Trophoblast cell (in vitro differentiated cells and primary cell): Measurements from ENCODE around the gene C5orf15.

Experiments
- DNase-seq, 2 donors: peaks; one replicate each; pipeline ENCODE4 v3.0.0-alpha.2; 2016
- H2AFZ ChIP-seq: 2 replicates; pipeline ENCODE4 v1.6.1; 2013; ENCODE audit warnings: low read length, moderate library complexity, mild to moderate bottlenecking; ENCODE audit not compliant: insufficient read depth, poor library complexity
- H2AK5ac ChIP-seq: 2 replicates; pipeline ENCODE4 v1.6.1; 2013; ENCODE audit warnings: mild to moderate bottlenecking, low read length
- H2BK120ac ChIP-seq: 2 replicates; pipeline ENCODE4 v1.6.1; 2013; ENCODE audit warnings: low read length, mild to moderate bottlenecking, moderate library complexity; ENCODE audit not compliant: insufficient read depth, poor library complexity
- H2BK12ac ChIP-seq: 2 replicates; pipeline ENCODE4 v1.6.1; 2013; ENCODE audit warnings: mild to moderate bottlenecking, low read length, moderate library complexity
- H2BK5ac ChIP-seq: 2 replicates; pipeline ENCODE4 v1.6.1; 2013; ENCODE audit warnings: low read length, low read depth, moderate library complexity, mild to moderate bottlenecking; ENCODE audit not compliant: poor library complexity
- H3K14ac ChIP-seq: 2 replicates; pipeline ENCODE4 v1.6.1; 2013; ENCODE audit warnings: mild to moderate bottlenecking, low read length
- H3K18ac ChIP-seq: 2 replicates; pipeline ENCODE4 v1.6.1; 2013; ENCODE audit warnings: mild to moderate bottlenecking, low read length
- H3K23ac ChIP-seq: 2 replicates; pipeline ENCODE4 v1.6.1; 2013; ENCODE audit warnings: low read length
- H3K27ac ChIP-seq: 2 replicates; pipeline ENCODE4 v1.5.1; 2013; ENCODE audit warnings: low read depth, mild to moderate bottlenecking, inconsistent platforms, low read length, moderate library complexity
- H3K27me3 ChIP-seq: 2 replicates; pipeline ENCODE4 v1.6.1; 2013; ENCODE audit warnings: inconsistent platforms, mild to moderate bottlenecking, low read length, moderate library complexity; ENCODE audit not compliant: insufficient read depth
- H3K36me3 ChIP-seq, 2 experiments: 1 replicate in 1 of 2; 2 replicates in 1 of 2; pipeline ENCODE4 v1.6.1; 2013; ENCODE audit warnings: low read length in 2 of 2, mild to moderate bottlenecking in 2 of 2, moderate library complexity in 1 of 2; ENCODE audit not compliant: insufficient read depth in 2 of 2, control insufficient read depth in 1 of 2
- H3K4ac ChIP-seq: 2 replicates; pipeline ENCODE4 v1.6.1; 2013; ENCODE audit warnings: low read depth, mild to moderate bottlenecking, low read length, moderate library complexity
- H3K4me1 ChIP-seq, 2 experiments: 1 replicate in 1 of 2; 2 replicates in 1 of 2; pipeline ENCODE4 v1.6.1; 2013; ENCODE audit warnings: low read length in 2 of 2, mild to moderate bottlenecking in 2 of 2, moderate library complexity in 1 of 2; ENCODE audit not compliant: insufficient read depth in 2 of 2, control insufficient read depth in 1 of 2
- H3K4me2 ChIP-seq: 2 replicates; pipeline ENCODE4 v1.6.1; 2013; ENCODE audit warnings: inconsistent platforms, mild to moderate bottlenecking, low read length, moderate library complexity
- H3K4me3 ChIP-seq: 2 replicates; pipeline ENCODE4 v1.5.1; 2013; ENCODE audit warnings: mild to moderate bottlenecking, low read depth, low read length, inconsistent platforms
- H3K79me1 ChIP-seq: one replicate; pipeline ENCODE4 v1.6.1; 2013; ENCODE audit warnings: low read length
- H3K79me2 ChIP-seq: 2 replicates; pipeline ENCODE4 v1.6.1; 2013; ENCODE audit warnings: low read length, mild to moderate bottlenecking; ENCODE audit not compliant: control insufficient read depth, insufficient read depth, poor library complexity
- H3K9ac ChIP-seq: 2 replicates; pipeline ENCODE4 v1.6.1; 2013; ENCODE audit warnings: mild to moderate bottlenecking, low read length
- H3K9me3 ChIP-seq: 2 replicates; pipeline ENCODE4 v1.6.1; 2013; ENCODE audit warnings: low read depth, mild to moderate bottlenecking, control low read depth, inconsistent platforms, low read length; ENCODE audit not compliant: insufficient read depth
- H4K12ac ChIP-seq: 2 replicates; pipeline ENCODE4 v1.6.1; 2013; ENCODE audit warnings: low read depth, mild to moderate bottlenecking, low read length, moderate library complexity
- H4K8ac ChIP-seq: 2 replicates; pipeline ENCODE4 v1.6.1; 2013; ENCODE audit warnings: low read depth, mild to moderate bottlenecking, low read length, moderate library complexity
- H4K91ac ChIP-seq: one replicate; pipeline ENCODE4 v1.6.1; 2013; ENCODE audit warnings: low read depth, mild to moderate bottlenecking, low read length, moderate library complexity
- WGBS: extraction: QIAGEN DNeasy Blood & Tissue Kit; methylation state at CpG from one replicate; pipeline ENCODE4 v1.1.7; 2013; ENCODE audit warnings: missing lambda C conversion rate; ENCODE audit not compliant: insufficient read length, insufficient coverage; ENCODE audit errors: extremely low coverage; 5-methylcytosine and 5-hydroxymethylcytosine counted together

Gene C5orf15

GRCh38 chr5:133947431-133947841 lies 21.0 kb downstream of the C5orf15 start:
- Histone ChIP-seq H3K4me2 (no peak overlapping the region), H3K9ac (no peak overlapping the region), H3K27ac (no peak overlapping the region), H2BK120ac (no peak overlapping the region), H3K27me3 (no peaks in the 10 kb centered on the region), H2BK12ac (no peak overlapping the region), H2AK5ac (no peak overlapping the region), H4K12ac (no peak overlapping the region), H2AFZ (no peak overlapping the region), H3K4ac (no peak overlapping the region), H3K14ac (no peak overlapping the region), H3K23ac (no peak overlapping the region), H3K4me1 (no peaks in the 10 kb centered on the region), H2BK5ac (no peak overlapping the region), H4K91ac (no peak overlapping the region), H3K79me2 (no peaks in the 10 kb centered on the region), H3K18ac (no peak overlapping the region), H3K4me3 (no peak overlapping the region), H4K8ac (no peak overlapping the region), H3K79me1 (no peaks in the 10 kb centered on the region), H3K9me3 (no peaks in the 10 kb centered on the region), H3K36me3 (no peaks in the 10 kb centered on the region)
- WGBS = no CpG with 5 or more reads among the region's 5 CpGs
- DNase-seq = no peak

- Histone ChIP-seq H3K79me2 (no peaks in the 10 kb centered on the region), H3K23ac (no peak overlapping the region), H4K12ac (no peak overlapping the region), H3K18ac (no peak overlapping the region), H2BK120ac (no peak overlapping the region), H4K8ac (no peak overlapping the region), H3K9ac (no peak overlapping the region), H3K4me1 (no peaks in the 10 kb centered on the region), H3K79me1 (no peaks in the 10 kb centered on the region), H2AFZ (no peak overlapping the region), H3K27ac (no peak overlapping the region), H2AK5ac (no peak overlapping the region), H3K14ac (no peak overlapping the region), H3K4ac (no peak overlapping the region), H2BK12ac (no peak overlapping the region), H3K4me2 (no peak overlapping the region), H4K91ac (no peak overlapping the region), H3K9me3 (no peaks in the 10 kb centered on the region), H2BK5ac (no peak overlapping the region), H3K4me3 (no peak overlapping the region), H3K36me3 (no peaks in the 10 kb centered on the region), H3K27me3 (no peaks in the 10 kb centered on the region)
- no CpG with 5 or more reads among the region's 3 CpGs for WGBS
- DNase-seq = peak in 1 of 2 donors; percentile 35
These were observed 22.9 kb downstream of the C5orf15 start for GRCh38 chr5:133945568-133945967.

GRCh38 chr5:133944263-133945185 lies 23.9 kb downstream of the C5orf15 start:
- no peak overlapping the region for H2BK120ac ChIP-seq
- no peak overlapping the region for H4K8ac ChIP-seq
- no CpG with 5 or more reads among the region's 19 CpGs for WGBS
- H3K27me3 ChIP-seq = no peaks in the 10 kb centered on the region
- no peak overlapping the region for H3K4me3 ChIP-seq
- H3K79me2 ChIP-seq = no peaks in the 10 kb centered on the region
- no peaks in the 10 kb centered on the region for H3K79me1 ChIP-seq
- H4K12ac ChIP-seq = no peak overlapping the region
- no peaks in the 10 kb centered on the region for H3K9me3 ChIP-seq
- no peak overlapping the region for H2AK5ac ChIP-seq
- H3K23ac ChIP-seq = no peak overlapping the region
- no peak overlapping the region for H3K9ac ChIP-seq
- H3K4me1 ChIP-seq = no peaks in the 10 kb centered on the region
- no peaks in the 10 kb centered on the region for H3K36me3 ChIP-seq
- no peak overlapping the region for H2BK12ac ChIP-seq
- H3K14ac ChIP-seq = no peak overlapping the region
- H2BK5ac ChIP-seq = no peak overlapping the region
- no peak overlapping the region for H3K4ac ChIP-seq
- H3K4me2 ChIP-seq = no peak overlapping the region
- peak in 1 of 2 donors; percentile 79 for DNase-seq
- no peak overlapping the region for H4K91ac ChIP-seq
- no peak overlapping the region for H3K18ac ChIP-seq
- H3K27ac ChIP-seq = no peak overlapping the region
- no peak overlapping the region for H2AFZ ChIP-seq

- no peak overlapping the region for H4K8ac ChIP-seq
- H3K18ac ChIP-seq = no peak overlapping the region
- H2AK5ac ChIP-seq = no peak overlapping the region
- H3K4me1 ChIP-seq = no peaks in the 10 kb centered on the region
- no peaks in the 10 kb centered on the region for H3K9me3 ChIP-seq
- H3K4me2 ChIP-seq = no peak overlapping the region
- H3K79me1 ChIP-seq = no peaks in the 10 kb centered on the region
- H4K91ac ChIP-seq = no peak overlapping the region
- H2BK120ac ChIP-seq = no peak overlapping the region
- no peak overlapping the region for H3K14ac ChIP-seq
- H4K12ac ChIP-seq = no peak overlapping the region
- no peak for DNase-seq
- H3K27me3 ChIP-seq = no peaks in the 10 kb centered on the region
- H3K27ac ChIP-seq = no peak overlapping the region
- H3K36me3 ChIP-seq = no peaks in the 10 kb centered on the region
- H3K23ac ChIP-seq = no peak overlapping the region
- H2AFZ ChIP-seq = no peak overlapping the region
- WGBS = no CpG with 5 or more reads among the region's 7 CpGs
- no peak overlapping the region for H3K4ac ChIP-seq
- no peak overlapping the region for H2BK12ac ChIP-seq
- H3K4me3 ChIP-seq = no peak overlapping the region
- no peak overlapping the region for H3K9ac ChIP-seq
- no peak overlapping the region for H2BK5ac ChIP-seq
- no peaks in the 10 kb centered on the region for H3K79me2 ChIP-seq
These were observed 25.0 kb downstream of the C5orf15 start for GRCh38 chr5:133943475-133943817.
